ENCODE measurements around the gene SEPTIN5. TPM values are rescaled to one million over a fixed set of nuclear protein-coding genes. Genes with fewer than 3 reads are reported as not detected.
A peak's percentile ranks its signal among the peaks of the same experiment; 100 is the strongest.

SEPTIN5 gene
- total and polyA plus RNA-seq, 2 experiments from 2014 or later: 4.3 to 17.2 TPM

DNA sequence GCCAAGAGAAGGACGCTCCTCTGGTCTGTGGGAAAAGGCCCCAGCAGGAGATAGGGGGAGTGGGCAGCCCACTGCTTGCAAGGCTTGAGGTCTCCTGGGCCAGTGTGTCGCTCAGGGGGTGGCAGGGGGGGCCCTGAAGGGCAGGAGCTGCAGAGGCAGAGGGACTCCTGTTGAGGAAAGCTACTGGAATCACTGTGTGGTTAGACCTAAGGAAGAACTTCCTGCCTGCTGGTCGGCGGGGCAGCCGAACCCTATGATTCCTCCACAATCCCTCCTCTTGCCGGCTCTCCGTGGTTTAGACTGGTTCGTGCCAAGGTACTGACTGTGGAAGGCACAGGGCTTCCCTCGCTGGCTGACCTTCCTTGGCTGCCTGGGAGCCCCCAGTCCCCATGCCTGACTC is 15.2 kb downstream of the SEPTIN5 start:
- ATAC-seq: no peak
- peaks cover 13% of the 10 kb centered on the region; the same call in 2 of the 3 replicates for H3K4me1 Mint-ChIP-seq
- Histone ChIP-seq H3K4me3 (no peak overlapping the region), H3K9me2 (ENCODE audit: insufficient read depth) (no peaks in the 10 kb centered on the region), H4K20me1 (replicated peaks; ENCODE audit: insufficient read depth) (no peaks in the 10 kb centered on the region; the same call in 1 of the 2 replicates), H3K27me3 (ENCODE audit: insufficient read depth) (peaks cover 29% of the 10 kb centered on the region), H2AFZ (no peak overlapping the region), H3K27ac (ENCODE audit: low read depth) (no peak overlapping the region), H3K4me2 (no peak overlapping the region), H3K36me3 (ENCODE audit: insufficient read depth) (no peaks in the 10 kb centered on the region), H3F3A (replicated peaks; ENCODE audit: low read depth) (no peaks in the 10 kb centered on the region), H3K4me1 (ENCODE audit: insufficient read depth) (no peaks in the 10 kb centered on the region; the same call in 1 of the 2 replicates), H3K79me2 (replicated peaks; ENCODE audit: insufficient read depth) (no peaks in the 10 kb centered on the region)
- no peak overlapping the region for H3K27ac Mint-ChIP-seq
- H3K27me3 Mint-ChIP-seq (ENCODE audit: insufficient read depth, low read depth, poor library complexity): peaks cover 71% of the 10 kb centered on the region
- no peak overlapping the region for H3K4me3 Mint-ChIP-seq
- peaks cover 2% of the 10 kb centered on the region; the same call in 1 of the 3 replicates for H3K36me3 Mint-ChIP-seq (ENCODE audit: low read depth)
- TF ChIP-seq, protein P1, sequence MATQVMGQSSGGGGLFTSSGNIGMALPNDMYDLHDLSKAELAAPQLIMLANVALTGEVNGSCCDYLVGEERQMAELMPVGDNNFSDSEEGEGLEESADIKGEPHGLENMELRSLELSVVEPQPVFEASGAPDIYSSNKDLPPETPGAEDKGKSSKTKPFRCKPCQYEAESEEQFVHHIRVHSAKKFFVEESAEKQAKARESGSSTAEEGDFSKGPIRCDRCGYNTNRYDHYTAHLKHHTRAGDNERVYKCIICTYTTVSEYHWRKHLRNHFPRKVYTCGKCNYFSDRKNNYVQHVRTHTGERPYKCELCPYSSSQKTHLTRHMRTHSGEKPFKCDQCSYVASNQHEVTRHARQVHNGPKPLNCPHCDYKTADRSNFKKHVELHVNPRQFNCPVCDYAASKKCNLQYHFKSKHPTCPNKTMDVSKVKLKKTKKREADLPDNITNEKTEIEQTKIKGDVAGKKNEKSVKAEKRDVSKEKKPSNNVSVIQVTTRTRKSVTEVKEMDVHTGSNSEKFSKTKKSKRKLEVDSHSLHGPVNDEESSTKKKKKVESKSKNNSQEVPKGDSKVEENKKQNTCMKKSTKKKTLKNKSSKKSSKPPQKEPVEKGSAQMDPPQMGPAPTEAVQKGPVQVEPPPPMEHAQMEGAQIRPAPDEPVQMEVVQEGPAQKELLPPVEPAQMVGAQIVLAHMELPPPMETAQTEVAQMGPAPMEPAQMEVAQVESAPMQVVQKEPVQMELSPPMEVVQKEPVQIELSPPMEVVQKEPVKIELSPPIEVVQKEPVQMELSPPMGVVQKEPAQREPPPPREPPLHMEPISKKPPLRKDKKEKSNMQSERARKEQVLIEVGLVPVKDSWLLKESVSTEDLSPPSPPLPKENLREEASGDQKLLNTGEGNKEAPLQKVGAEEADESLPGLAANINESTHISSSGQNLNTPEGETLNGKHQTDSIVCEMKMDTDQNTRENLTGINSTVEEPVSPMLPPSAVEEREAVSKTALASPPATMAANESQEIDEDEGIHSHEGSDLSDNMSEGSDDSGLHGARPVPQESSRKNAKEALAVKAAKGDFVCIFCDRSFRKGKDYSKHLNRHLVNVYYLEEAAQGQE (IDR thresholded peaks at IDR 0.05; ENCODE audit: unreplicated experiment): no peak
- H3K9me3 Mint-ChIP-seq: peaks cover 12% of the 10 kb centered on the region
- no peak for DNase-seq (ENCODE audit: low spot score)

DNA sequence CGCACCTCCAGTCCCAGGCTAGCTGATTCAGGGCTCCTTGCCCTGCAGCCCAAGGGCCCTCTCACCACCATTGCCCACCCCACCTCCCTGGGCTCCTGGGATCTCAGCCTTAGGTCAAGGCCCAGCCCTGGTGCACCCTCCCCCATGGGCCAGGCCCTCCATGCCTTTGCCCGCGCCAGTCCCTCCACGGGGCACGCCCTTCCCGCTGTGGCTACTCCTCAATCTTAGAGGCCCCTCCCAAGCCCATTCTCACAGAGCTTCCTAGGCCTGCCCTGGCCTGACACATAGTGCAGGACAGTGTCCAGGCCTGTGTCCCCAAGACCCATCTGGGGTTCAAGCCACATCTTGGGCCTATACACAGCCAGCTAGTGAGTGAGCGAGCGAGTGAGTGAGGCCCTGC is 15.9 kb downstream of the SEPTIN5 start:
- Histone ChIP-seq H3K27ac (ENCODE audit: low read depth) (no peak overlapping the region), H3K4me1 (ENCODE audit: insufficient read depth) (no peaks in the 10 kb centered on the region; the same call in 1 of the 2 replicates), H3F3A (replicated peaks; ENCODE audit: low read depth) (no peaks in the 10 kb centered on the region), H3K36me3 (ENCODE audit: insufficient read depth) (no peaks in the 10 kb centered on the region), H3K4me2 (peak overlapping the region; percentile 84; the same call in 1 of the 2 replicates), H3K4me3 (peak overlapping the region; percentile 59; the same call in 1 of the 2 replicates), H2AFZ (peak overlapping the region; percentile 84; the same call in 1 of the 2 replicates), H3K79me2 (replicated peaks; ENCODE audit: insufficient read depth) (no peaks in the 10 kb centered on the region), H4K20me1 (replicated peaks; ENCODE audit: insufficient read depth) (no peaks in the 10 kb centered on the region), H3K27me3 (ENCODE audit: insufficient read depth) (peaks cover 22% of the 10 kb centered on the region), H3K9me2 (ENCODE audit: insufficient read depth) (no peaks in the 10 kb centered on the region)
- peaks cover 12% of the 10 kb centered on the region for H3K9me3 Mint-ChIP-seq
- H3K4me1 Mint-ChIP-seq: peaks cover 8% of the 10 kb centered on the region; the same call in 1 of the 3 replicates
- ATAC-seq (peak; percentile 10; the same call in 1 of the 3 replicates), DNase-seq (ENCODE audit: low spot score) (no peak)
- H3K27me3 Mint-ChIP-seq (ENCODE audit: insufficient read depth, low read depth, poor library complexity): peaks cover 64% of the 10 kb centered on the region
- H3K36me3 Mint-ChIP-seq (ENCODE audit: low read depth): peaks cover 2% of the 10 kb centered on the region; the same call in 1 of the 3 replicates
- no peak overlapping the region for H3K27ac Mint-ChIP-seq
- H3K4me3 Mint-ChIP-seq: peak overlapping the region; percentile 65; the same call in 1 of the 3 replicates
- no peak for TF ChIP-seq CREB1 (CRISPR knock-in tag; IDR thresholded peaks at IDR 0.05; ENCODE audit: low read depth)
- no peak for TF ChIP-seq EZH2phosphoT487 (IDR thresholded peaks at IDR 0.05; ENCODE audit: unreplicated experiment)
- no peak for TF ChIP-seq EZH2 (IDR thresholded peaks at IDR 0.05; ENCODE audit: low read depth, unreplicated experiment)
- no peak for TF ChIP-seq NANOG (IDR thresholded peaks at IDR 0.05; ENCODE audit: borderline replicate concordance)
- no peak for TF ChIP-seq ZNF114 (CRISPR knock-in tag; IDR thresholded peaks at IDR 0.05)
- TF ChIP-seq, protein P1 (IDR thresholded peaks at IDR 0.05; ENCODE audit: unreplicated experiment): no peak
- no peak for TF ChIP-seq POLR2AphosphoS5 (IDR thresholded peaks at IDR 0.05; ENCODE audit: low read depth)
- TF ChIP-seq, protein P2, sequence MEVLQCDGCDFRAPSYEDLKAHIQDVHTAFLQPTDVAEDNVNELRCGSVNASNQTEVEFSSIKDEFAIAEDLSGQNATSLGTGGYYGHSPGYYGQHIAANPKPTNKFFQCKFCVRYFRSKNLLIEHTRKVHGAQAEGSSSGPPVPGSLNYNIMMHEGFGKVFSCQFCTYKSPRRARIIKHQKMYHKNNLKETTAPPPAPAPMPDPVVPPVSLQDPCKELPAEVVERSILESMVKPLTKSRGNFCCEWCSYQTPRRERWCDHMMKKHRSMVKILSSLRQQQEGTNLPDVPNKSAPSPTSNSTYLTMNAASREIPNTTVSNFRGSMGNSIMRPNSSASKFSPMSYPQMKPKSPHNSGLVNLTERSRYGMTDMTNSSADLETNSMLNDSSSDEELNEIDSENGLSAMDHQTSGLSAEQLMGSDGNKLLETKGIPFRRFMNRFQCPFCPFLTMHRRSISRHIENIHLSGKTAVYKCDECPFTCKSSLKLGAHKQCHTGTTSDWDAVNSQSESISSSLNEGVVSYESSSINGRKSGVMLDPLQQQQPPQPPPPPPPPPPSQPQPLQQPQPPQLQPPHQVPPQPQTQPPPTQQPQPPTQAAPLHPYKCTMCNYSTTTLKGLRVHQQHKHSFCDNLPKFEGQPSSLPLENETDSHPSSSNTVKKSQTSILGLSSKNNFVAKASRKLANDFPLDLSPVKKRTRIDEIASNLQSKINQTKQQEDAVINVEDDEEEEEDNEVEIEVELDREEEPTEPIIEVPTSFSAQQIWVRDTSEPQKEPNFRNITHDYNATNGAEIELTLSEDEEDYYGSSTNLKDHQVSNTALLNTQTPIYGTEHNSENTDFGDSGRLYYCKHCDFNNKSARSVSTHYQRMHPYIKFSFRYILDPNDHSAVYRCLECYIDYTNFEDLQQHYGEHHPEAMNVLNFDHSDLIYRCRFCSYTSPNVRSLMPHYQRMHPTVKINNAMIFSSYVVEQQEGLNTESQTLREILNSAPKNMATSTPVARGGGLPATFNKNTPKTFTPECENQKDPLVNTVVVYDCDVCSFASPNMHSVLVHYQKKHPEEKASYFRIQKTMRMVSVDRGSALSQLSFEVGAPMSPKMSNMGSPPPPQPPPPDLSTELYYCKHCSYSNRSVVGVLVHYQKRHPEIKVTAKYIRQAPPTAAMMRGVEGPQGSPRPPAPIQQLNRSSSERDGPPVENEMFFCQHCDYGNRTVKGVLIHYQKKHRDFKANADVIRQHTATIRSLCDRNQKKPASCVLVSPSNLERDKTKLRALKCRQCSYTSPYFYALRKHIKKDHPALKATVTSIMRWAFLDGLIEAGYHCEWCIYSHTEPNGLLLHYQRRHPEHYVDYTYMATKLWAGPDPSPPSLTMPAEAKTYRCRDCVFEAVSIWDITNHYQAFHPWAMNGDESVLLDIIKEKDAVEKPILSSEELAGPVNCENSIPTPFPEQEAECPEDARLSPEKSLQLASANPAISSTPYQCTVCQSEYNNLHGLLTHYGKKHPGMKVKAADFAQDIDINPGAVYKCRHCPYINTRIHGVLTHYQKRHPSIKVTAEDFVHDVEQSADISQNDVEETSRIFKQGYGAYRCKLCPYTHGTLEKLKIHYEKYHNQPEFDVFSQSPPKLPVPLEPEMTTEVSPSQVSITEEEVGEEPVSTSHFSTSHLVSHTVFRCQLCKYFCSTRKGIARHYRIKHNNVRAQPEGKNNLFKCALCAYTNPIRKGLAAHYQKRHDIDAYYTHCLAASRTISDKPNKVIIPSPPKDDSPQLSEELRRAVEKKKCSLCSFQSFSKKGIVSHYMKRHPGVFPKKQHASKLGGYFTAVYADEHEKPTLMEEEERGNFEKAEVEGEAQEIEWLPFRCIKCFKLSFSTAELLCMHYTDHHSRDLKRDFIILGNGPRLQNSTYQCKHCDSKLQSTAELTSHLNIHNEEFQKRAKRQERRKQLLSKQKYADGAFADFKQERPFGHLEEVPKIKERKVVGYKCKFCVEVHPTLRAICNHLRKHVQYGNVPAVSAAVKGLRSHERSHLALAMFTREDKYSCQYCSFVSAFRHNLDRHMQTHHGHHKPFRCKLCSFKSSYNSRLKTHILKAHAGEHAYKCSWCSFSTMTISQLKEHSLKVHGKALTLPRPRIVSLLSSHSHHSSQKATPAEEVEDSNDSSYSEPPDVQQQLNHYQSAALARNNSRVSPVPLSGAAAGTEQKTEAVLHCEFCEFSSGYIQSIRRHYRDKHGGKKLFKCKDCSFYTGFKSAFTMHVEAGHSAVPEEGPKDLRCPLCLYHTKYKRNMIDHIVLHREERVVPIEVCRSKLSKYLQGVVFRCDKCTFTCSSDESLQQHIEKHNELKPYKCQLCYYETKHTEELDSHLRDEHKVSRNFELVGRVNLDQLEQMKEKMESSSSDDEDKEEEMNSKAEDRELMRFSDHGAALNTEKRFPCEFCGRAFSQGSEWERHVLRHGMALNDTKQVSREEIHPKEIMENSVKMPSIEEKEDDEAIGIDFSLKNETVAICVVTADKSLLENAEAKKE (CRISPR knock-in tag; IDR thresholded peaks at IDR 0.05): no peak
